GM23248 (cell line): ENCODE results near the gene PTPN2. TPM values are rescaled to one million over a fixed set of nuclear protein-coding genes. Genes with fewer than 3 reads are reported as not detected.

Experiments used
- DNase-seq: peaks from one replicate; pipeline ENCODE4 v3.0.0-alpha.2; 2015
- H2AFZ ChIP-seq: fragments of 200-600 bp; sonication (generic); 2 replicates; pipeline ENCODE4 v1.6.1; 2016; ENCODE audit warnings: antibody characterized with exemption
- H3F3A ChIP-seq: fragments of 200-600 bp; sonication (generic); 2 replicates; pipeline ENCODE4 v1.6.1; 2016; ENCODE audit warnings: mild to moderate bottlenecking, antibody characterized with exemption, mixed run types; ENCODE audit not compliant: insufficient read depth
- H3K27ac ChIP-seq: fragments of 200-600 bp; sonication (generic); 2 replicates; pipeline ENCODE4 v1.5.1; 2016; ENCODE audit warnings: mild to moderate bottlenecking
- H3K27me3 ChIP-seq: fragments of 200-600 bp; sonication (generic); replicated peaks from 2 replicates; pipeline ENCODE4 v1.6.1; 2016; ENCODE audit warnings: mild to moderate bottlenecking; ENCODE audit not compliant: insufficient read depth
- H3K36me3 ChIP-seq: fragments of 200-600 bp; sonication (generic); 2 replicates; pipeline ENCODE4 v1.6.1; 2016; ENCODE audit warnings: low read depth, mild to moderate bottlenecking
- H3K4me1 ChIP-seq: fragments of 200-600 bp; sonication (generic); 2 replicates; pipeline ENCODE4 v1.6.1; 2016; ENCODE audit warnings: mild to moderate bottlenecking; ENCODE audit not compliant: insufficient read depth
- H3K4me2 ChIP-seq: fragments of 200-600 bp; sonication (generic); one replicate; pipeline ENCODE4 v1.6.1; 2016; ENCODE audit warnings: mild to moderate bottlenecking; ENCODE audit not compliant: unreplicated experiment
- H3K4me3 ChIP-seq: fragments of 200-600 bp; sonication (generic); 2 replicates; pipeline ENCODE4 v1.5.1; 2016; ENCODE audit warnings: mild to moderate bottlenecking
- H3K79me2 ChIP-seq: fragments of 200-600 bp; sonication (generic); 2 replicates; pipeline ENCODE4 v1.6.1; 2016; ENCODE audit warnings: mild to moderate bottlenecking; ENCODE audit not compliant: insufficient read depth
- H3K9ac ChIP-seq: fragments of 200-600 bp; sonication (generic); 2 replicates; pipeline ENCODE4 v1.6.1; 2016; ENCODE audit warnings: mild to moderate bottlenecking
- H3K9me2 ChIP-seq: fragments of 200-600 bp; sonication (generic); 2 replicates; pipeline ENCODE4 v1.6.1; 2016; ENCODE audit warnings: mixed run types, mild to moderate bottlenecking, moderate library complexity; ENCODE audit not compliant: insufficient read depth
- H3K9me3 ChIP-seq: fragments of 200-600 bp; sonication (generic); one replicate; pipeline ENCODE4 v1.6.1; 2017; ENCODE audit warnings: low read depth
- H4K20me1 ChIP-seq: fragments of 200-600 bp; sonication (generic); 2 replicates; pipeline ENCODE4 v1.6.0; 2016; ENCODE audit not compliant: insufficient read depth
- EZH2 ChIP-seq: fragments of 200-600 bp; sonication (generic); IDR thresholded peaks from 2 replicates; pipeline ENCODE4 v1.6.1; 2018; ENCODE audit warnings: antibody characterized with exemption, mild to moderate bottlenecking; ENCODE audit not compliant: insufficient read depth, poor library complexity, severe bottlenecking
- EZH2phosphoT487 ChIP-seq: fragments of 200-600 bp; sonication (generic); IDR thresholded peaks from 2 replicates; pipeline ENCODE4 v1.6.1; 2018; ENCODE audit warnings: antibody characterized with exemption, moderate library complexity, mild to moderate bottlenecking, low read depth; ENCODE audit not compliant: insufficient read depth
- WGBS, 2 experiments: methylation state at CpG; one replicate each; pipeline ENCODE4 v1.1.6; 2015 to 2017; ENCODE audit warnings: low lambda C conversion rate in 2 of 2, low coverage in 1 of 2; ENCODE audit errors: missing lambda C conversion rate in 2 of 2; 5-methylcytosine and 5-hydroxymethylcytosine counted together
- in situ Hi-C: fragments of 300-500 bp; cut with MboI; formaldehyde crosslinking; loops from 2 replicates; pipeline ENCODE4 v1.15.0; 2020
- polyA plus RNA-seq: library from polyadenylated mRNA; unstranded; fragments of >200 nt; fragmentation: Nextera tagmentation; extraction: Ambion mirVana; gene quantifications from 2 replicates; pipeline ENCODE4 v1.2.1, GENCODE V29; 2016
- total RNA-seq: library from RNA; depleted of rRNA; stranded (reverse); fragments of >200 nt; shearing (Covaris generic); gene quantifications from 2 replicates; pipeline ENCODE4 v1.2.3, GENCODE V29; 2014

PTPN2 gene
- total and polyA plus RNA-seq, 2 experiments from 2014 or later = 18.4 to 30.5 TPM

- TF ChIP-seq EZH2phosphoT487 (no peak), EZH2 (no peak)
- no peak overlapping the region for H3K4me2 ChIP-seq
- no peaks in the 10 kb centered on the region for H3K9me3 ChIP-seq
- H3K36me3 ChIP-seq = no peaks in the 10 kb centered on the region
- H3F3A ChIP-seq = 0 out of 2 replicates have a peak, but pooled peaks cover 5% of the 10 kb centered on the region
- no peak for DNase-seq
- H3K27me3 ChIP-seq = no peaks in the 10 kb centered on the region
- 43 to 55% methylated on average over 2 of the region's 2 CpGs for WGBS, 2 experiments
- no peak overlapping the region for H3K9ac ChIP-seq
- no peaks in the 10 kb centered on the region for H4K20me1 ChIP-seq
- H2AFZ ChIP-seq = no peak overlapping the region
- no peaks in the 10 kb centered on the region for H3K9me2 ChIP-seq
- H3K79me2 ChIP-seq = peaks cover 100% of the 10 kb centered on the region
- H3K4me1 ChIP-seq = no peaks in the 10 kb centered on the region
- H3K4me3 ChIP-seq = no peak overlapping the region
- in situ Hi-C loops = no loop called here
- no peak overlapping the region for H3K27ac ChIP-seq
Measured at GRCh38 chr18:12862467-12862866, 21.6 kb downstream of the PTPN2 start.

- DNase-seq = no peak
- Histone ChIP-seq H3K4me1 (no peaks in the 10 kb centered on the region), H3K27ac (no peak overlapping the region), H3K9ac (no peak overlapping the region), H3K4me3 (no peak overlapping the region), H3K27me3 (no peaks in the 10 kb centered on the region), H3F3A (0 out of 2 replicates have a peak, but pooled peaks cover 5% of the 10 kb centered on the region), H4K20me1 (no peaks in the 10 kb centered on the region), H3K36me3 (no peaks in the 10 kb centered on the region), H3K9me2 (no peaks in the 10 kb centered on the region), H3K9me3 (no peaks in the 10 kb centered on the region), H3K4me2 (no peak overlapping the region), H2AFZ (no peak overlapping the region), H3K79me2 (peaks cover 97% of the 10 kb centered on the region)
- in situ Hi-C loops = no loop called here
- TF ChIP-seq EZH2 (no peak), EZH2phosphoT487 (no peak)
- 96 to 100% methylated on average over 1 of the region's 1 CpG for WGBS, 2 experiments
Measured at GRCh38 chr18:12861637-12862036, 22.4 kb downstream of the PTPN2 start.

GRCh38 chr18:12860530-12860929, 23.5 kb downstream of the PTPN2 start:
- Histone ChIP-seq H3K27ac (no peak overlapping the region), H3K36me3 (no peaks in the 10 kb centered on the region), H3K9me2 (no peaks in the 10 kb centered on the region), H2AFZ (no peak overlapping the region), H3K79me2 (peaks cover 92% of the 10 kb centered on the region), H3F3A (0 out of 2 replicates have a peak, but pooled peaks cover 5% of the 10 kb centered on the region), H3K4me1 (no peaks in the 10 kb centered on the region), H3K9ac (no peak overlapping the region), H3K9me3 (no peaks in the 10 kb centered on the region), H4K20me1 (no peaks in the 10 kb centered on the region), H3K4me3 (no peak overlapping the region), H3K4me2 (no peak overlapping the region), H3K27me3 (no peaks in the 10 kb centered on the region)
- in situ Hi-C loops = no loop called here
- 95 to 99% methylated on average over 11 of the region's 11 CpGs for WGBS, 2 experiments
- DNase-seq = no peak
- no peak for TF ChIP-seq EZH2phosphoT487
- no peak for TF ChIP-seq EZH2

GRCh38 chr18:12858991-12859390, 25.0 kb downstream of the PTPN2 start:
- Histone ChIP-seq H3K4me3 (no peak overlapping the region), H2AFZ (no peak overlapping the region), H3K9me3 (no peaks in the 10 kb centered on the region), H3K36me3 (no peaks in the 10 kb centered on the region), H3K9ac (no peak overlapping the region), H3K4me2 (no peak overlapping the region), H3K9me2 (no peaks in the 10 kb centered on the region), H3K79me2 (peaks cover 88% of the 10 kb centered on the region), H3K27me3 (no peaks in the 10 kb centered on the region), H4K20me1 (no peaks in the 10 kb centered on the region), H3K4me1 (no peaks in the 10 kb centered on the region), H3F3A (0 out of 2 replicates have a peak, but pooled peaks cover 2% of the 10 kb centered on the region), H3K27ac (no peak overlapping the region)
- TF ChIP-seq EZH2phosphoT487 (no peak), EZH2 (no peak)
- no peak for DNase-seq
- WGBS, 2 experiments = 97 to 99% methylated on average over 5 of the region's 5 CpGs
- in situ Hi-C loops = no loop called here

GRCh38 chr18:12857991-12858544, 26.0 kb downstream of the PTPN2 start:
- Histone ChIP-seq H3K79me2 (peaks cover 88% of the 10 kb centered on the region), H3K9me2 (no peaks in the 10 kb centered on the region), H3K9me3 (no peaks in the 10 kb centered on the region), H3K9ac (no peak overlapping the region), H3K36me3 (no peaks in the 10 kb centered on the region), H2AFZ (no peak overlapping the region), H3K4me3 (no peak overlapping the region), H3K27ac (no peak overlapping the region), H3K4me1 (no peaks in the 10 kb centered on the region), H4K20me1 (no peaks in the 10 kb centered on the region), H3F3A (no peaks in the 10 kb centered on the region), H3K4me2 (no peak overlapping the region), H3K27me3 (no peaks in the 10 kb centered on the region)
- WGBS, 2 experiments = 92 to 93% methylated on average over 4 of the region's 4 CpGs
- no peak for DNase-seq
- no peak for TF ChIP-seq EZH2phosphoT487
- no peak for TF ChIP-seq EZH2
- in situ Hi-C loops = no loop called here
